GM18867 (cell line): ENCODE measurements around the gene EFTUD2.
"Not testable (repeated sequence)": the region's sequence is repeated elsewhere in the genome, so short reads cannot be mapped to it uniquely, and the experiment has no call there.

Source experiments
- ATAC-seq: cut with Tn5 transposase; IDR thresholded peaks from one replicate; pipeline ENCODE4 v1.9.1; 2021; ENCODE audit warnings: mild to moderate bottlenecking, moderate library complexity; ENCODE audit not compliant: unreplicated experiment

Gene EFTUD2

DNA sequence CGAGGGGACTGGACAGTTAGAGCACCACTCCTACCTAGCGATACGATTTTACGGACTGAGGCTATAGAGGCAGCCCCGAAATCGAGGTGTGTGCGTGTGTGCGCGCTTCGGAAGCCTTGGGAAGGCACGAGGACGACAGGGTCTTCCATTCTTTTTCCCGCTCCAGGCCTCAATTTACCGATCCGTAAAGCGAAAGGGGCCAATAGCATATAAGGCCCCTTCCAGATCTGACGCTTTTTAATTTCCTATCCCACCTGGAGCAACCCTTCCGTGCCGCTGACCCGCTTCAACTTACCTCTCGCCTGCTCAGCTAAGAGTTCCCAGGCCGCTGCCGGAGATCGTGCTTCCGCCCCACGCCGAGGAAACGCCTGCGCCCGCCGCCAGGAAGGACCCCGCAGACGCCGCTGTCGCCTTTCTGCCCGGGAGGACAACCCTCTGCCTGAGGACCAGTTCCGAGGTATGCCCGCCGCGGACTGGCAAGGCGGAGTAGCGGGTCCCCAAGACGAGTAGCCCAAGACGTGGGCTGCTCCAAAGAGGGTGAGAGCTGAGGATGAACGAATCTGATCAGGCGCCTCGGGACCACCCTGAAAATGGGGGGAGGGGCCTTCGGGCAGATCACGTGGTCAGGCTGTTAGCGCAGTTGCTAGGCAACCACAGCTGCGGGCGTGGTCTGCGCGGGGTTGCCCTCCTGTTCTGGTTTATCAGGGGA lies at the start of gene EFTUD2:
TSS of gene EFTUD2 (minus strand) at position 372 of the 709 bp plus-strand sequence. CDS start 4,924 bp downstream, outside the sequence.
- no peak for ATAC-seq

- no peak for ATAC-seq
Observed at GRCh38 chr17:44948315-44948795, 49.1 kb upstream of the EFTUD2 start.

GRCh38 chr17:44947461-44948314 lies 48.4 kb upstream of the EFTUD2 start, which contains the start of gene KIF18B:
KIF18B (minus strand) TSS chr17:44947773; CDS start chr17:44936344, 11,429 bp downstream.
- peak; percentile 89 for ATAC-seq

- not testable (repeated sequence) for ATAC-seq
Observed at GRCh38 chr17:44945652-44946051, 46.4 kb upstream of the EFTUD2 start.

GRCh38 chr17:44942456-44942855 lies 43.2 kb upstream of the EFTUD2 start:
- no peak for ATAC-seq

DNA sequence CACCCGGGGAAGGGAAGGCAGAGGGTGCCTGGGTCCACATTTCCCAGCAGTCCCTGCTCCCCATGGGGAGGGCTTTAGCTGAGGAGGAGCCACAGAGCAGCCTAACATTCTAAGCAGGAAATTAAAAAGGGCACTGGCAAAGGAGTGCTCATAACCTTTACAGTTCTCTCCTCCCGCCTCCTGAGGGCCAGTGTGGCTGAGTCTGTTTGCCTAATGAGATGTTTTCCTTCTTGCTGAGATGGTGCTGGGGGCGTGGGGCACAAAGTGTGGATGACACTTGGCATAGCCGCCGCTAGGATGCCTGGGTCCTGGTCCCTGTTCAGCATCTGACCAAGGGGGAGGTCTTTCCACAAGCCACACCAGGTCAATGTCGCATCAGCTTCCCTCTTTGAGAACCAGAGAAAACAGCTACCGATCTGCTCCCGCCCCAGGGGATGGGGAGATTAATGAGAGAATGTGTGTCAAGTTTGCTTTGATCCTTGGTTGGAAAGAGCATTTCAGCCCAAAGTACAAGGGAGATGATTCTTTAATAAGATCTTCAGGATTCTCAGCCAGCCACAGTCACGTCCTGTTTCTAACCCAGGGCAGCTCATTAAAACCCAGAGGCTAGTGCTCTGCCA lies 42.6 kb upstream of the EFTUD2 start:
- ATAC-seq: no peak

- ATAC-seq: no peak
Observed at GRCh38 chr17:44940768-44941167, 41.5 kb upstream of the EFTUD2 start.

DNA sequence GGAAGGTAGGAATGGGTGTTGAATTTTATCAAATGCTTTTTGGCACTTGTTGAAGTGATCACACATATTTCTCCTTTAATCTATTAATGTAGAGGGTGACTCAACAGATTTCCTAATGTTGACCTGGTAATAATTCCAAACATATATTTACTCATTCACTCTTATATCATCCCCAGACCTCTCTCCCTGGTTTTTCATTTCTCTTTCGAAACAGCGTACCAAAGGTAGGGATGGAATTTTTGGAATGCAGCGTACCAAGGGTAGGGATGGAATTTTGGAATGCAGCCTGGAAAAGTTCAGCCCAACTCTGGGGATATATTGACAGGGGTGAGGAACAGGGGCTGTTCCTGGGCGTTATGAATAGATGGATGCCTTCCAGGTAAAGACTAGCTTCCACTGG lies 41.1 kb upstream of the EFTUD2 start:
- no peak for ATAC-seq

- no peak for ATAC-seq
Observed at GRCh38 chr17:44935116-44935515, 35.9 kb upstream of the EFTUD2 start.

- ATAC-seq: no peak
Observed at GRCh38 chr17:44934745-44935105, 35.5 kb upstream of the EFTUD2 start.

DNA sequence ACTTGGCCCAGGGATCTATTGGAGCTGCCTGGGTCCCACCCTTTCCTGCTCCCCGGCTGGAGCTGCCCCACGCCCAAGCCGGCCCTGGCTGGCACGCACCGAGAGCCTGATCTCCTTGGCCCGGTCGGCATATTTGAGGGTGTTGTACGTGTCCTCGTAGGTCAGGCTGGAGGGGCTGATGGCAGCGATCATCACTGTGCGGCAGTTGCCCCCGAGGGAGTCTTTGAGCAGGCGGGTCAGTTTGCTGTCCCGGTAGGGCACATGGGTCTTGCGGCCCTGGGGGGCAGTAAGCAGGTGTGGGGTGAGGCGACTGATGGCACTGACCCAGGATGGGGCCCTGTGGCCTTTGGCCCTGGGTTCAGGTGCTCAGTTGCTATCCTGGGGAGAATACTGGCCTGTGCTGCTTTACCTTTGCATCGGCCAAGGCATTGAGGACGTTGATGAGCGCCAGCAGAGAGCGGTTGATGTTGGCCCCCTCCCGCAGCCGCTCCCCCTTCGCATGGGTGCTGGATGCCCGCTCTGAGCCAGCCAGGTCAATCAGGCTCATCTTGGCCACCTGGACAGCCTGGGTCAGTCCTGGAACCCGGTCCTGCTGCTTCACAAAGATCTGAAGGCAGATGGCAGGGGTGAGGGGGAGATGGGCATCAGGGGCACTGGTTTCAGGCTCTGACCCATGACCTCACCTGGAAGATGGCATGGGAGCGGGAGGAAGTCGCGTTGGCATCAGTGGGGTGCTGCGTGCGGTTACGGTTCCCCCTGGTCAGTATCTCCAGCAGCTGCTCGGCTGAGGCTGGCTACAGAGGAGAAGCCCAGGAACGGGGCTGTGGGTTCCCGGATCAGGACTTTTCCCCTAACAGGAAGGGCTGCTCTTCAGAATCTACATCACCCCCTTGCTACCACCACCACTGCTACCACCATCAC lies 34.8 kb upstream of the EFTUD2 start:
- no peak for ATAC-seq

DNA sequence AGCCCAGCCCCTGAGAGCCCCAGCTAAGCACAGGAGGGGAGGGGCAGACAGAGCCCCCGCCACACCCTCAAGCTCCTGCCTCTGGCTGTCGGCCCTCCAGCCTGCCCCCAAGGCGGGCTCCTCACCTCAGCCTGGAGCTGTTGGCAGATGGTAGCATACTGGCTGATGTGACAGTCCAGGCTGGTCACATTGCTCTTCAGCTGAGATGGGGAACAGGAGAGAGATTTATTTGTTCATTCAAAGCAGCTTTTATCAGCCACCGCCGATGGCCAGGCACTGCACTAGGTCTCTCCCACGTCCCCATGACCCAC lies 33.5 kb upstream of the EFTUD2 start:
- no peak for ATAC-seq

DNA sequence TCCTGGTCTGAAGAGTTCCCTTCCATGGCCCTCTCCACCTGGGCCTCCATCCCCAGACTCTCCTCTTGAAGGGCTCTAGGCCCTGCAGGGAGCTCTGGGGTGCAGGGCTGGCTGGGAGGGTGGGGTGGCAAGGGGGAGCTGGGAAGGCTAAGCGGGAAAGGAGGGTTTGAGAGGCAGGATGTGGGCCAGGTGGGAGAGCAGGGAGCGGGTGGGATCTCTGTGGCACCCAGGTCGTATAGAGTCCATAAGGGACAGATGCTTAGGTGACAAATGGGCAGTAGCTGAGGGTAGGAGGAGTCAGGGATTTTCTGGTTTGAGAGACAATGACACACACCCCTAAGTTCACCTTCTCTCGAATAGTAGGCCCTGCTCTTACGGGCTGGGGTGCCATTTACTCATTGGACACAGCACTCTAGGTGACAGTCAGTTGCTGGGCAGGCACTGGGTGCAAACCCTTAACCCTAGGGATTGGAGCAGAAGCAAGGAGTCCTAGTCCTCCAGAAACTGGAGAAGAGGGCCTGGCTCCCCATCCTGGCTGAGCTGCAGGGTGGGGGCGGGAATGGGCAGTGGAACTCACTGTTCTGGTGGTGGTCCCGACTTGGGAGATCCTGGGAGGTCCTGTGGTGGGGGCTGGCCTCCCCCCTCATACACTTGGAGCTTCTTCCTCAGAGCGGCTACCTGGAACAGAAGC lies 33.0 kb upstream of the EFTUD2 start:
- no peak for ATAC-seq

- ATAC-seq: no peak
Observed at GRCh38 chr17:44931376-44931775, 32.1 kb upstream of the EFTUD2 start.

DNA sequence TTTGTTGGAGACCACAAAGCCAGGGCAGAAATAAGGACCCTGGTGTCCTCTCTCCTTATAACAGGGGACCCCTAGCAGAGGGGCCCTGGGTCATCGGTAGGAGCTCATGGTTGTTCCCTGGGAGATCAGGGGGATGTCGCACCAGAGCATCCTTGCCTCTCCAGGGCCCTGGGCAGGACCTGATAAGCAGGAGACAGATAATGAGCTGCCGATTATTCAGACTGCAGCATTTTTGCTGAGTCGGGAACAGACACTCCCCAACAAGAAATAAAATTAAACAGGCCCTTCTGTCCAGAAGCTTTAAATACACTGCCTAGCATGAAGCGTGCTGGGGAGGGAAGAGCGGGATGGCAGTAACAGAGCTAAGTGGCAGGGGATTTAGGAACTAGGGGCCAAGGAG lies 31.4 kb upstream of the EFTUD2 start:
- ATAC-seq: no peak

GRCh38 chr17:44928950-44929720 lies 29.9 kb upstream of the EFTUD2 start:
- ATAC-seq: no peak

GRCh38 chr17:44928136-44928535 lies 28.9 kb upstream of the EFTUD2 start:
- no peak for ATAC-seq

GRCh38 chr17:44927696-44928095 lies 28.5 kb upstream of the EFTUD2 start:
- no peak for ATAC-seq

GRCh38 chr17:44926821-44927525 lies 27.7 kb upstream of the EFTUD2 start:
- ATAC-seq: no peak
